GM18858 (cell line): ENCODE measurements around the gene SAMD8.
"Not testable (repeated sequence)": the region's sequence is repeated elsewhere in the genome, so short reads cannot be mapped to it uniquely, and the experiment has no call there.

Source experiments
- ATAC-seq: cut with Tn5 transposase; IDR thresholded peaks from one replicate; pipeline ENCODE4 v1.9.1; 2021; ENCODE audit not compliant: unreplicated experiment

Gene SAMD8

DNA sequence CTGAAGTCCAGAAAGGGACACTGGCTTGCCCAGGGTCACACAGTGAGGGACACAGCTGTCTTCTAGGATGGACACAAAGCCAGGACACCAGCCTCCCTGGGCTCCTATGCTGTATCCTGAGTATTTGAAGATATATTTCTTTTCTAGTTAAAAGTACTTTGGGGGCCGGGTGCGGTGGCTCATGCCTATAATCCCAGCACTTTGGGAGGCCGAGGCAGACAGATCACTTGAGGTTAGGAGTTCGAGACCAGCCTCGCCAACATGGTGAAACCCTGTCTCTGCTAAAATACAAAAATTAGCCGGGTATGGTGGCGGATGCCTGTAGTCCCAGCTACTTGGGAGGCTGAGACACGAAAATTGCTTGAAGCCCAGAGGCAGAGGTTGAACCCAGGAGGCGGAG lies 4.6 kb upstream of the SAMD8 start:
- not testable (repeated sequence) for ATAC-seq

DNA sequence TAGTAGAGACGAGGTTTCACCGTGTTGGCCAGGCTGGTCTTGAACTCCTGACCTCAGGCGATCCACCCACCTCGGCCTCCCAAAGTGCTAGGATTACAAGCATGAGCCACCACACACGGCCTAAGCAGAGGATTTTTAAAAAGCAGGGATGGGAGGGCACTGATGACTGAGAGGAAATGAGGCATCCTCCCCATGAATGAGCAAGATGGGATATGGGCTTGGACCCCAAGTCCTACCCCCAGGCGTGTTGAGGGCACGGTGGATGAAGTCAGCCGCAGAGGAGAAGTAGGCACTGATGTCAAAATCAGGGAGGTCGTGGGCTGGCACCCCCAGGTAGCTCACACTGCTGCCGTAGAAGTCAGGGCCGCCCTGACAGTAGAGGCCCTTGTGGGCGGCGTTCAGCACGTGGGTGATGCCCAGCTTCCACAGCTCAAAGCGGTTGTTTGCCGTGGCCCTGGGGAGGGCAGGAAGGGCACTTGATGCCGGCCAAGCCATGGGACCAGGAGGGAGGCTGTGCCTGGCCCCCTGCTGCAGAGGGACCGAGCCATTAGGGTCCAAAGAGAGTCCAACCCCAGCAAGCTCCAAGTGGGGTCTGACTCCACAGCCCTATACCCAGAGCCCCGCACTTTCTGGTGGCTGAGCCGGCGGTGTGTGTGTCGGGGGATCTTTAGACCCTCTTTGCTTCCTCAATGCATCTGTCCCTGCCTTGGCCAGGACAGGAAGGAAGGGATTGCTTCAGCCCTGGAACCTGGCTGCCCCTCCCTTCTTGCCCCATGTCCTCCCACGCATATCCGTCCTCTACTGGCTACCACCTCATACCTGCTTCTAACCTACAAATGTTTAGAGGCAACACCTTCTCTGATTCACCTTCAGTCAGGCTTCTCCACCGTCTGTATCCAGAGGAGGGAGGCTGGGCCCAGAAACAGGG lies 3.4 kb upstream of the SAMD8 start:
- no peak for ATAC-seq

DNA sequence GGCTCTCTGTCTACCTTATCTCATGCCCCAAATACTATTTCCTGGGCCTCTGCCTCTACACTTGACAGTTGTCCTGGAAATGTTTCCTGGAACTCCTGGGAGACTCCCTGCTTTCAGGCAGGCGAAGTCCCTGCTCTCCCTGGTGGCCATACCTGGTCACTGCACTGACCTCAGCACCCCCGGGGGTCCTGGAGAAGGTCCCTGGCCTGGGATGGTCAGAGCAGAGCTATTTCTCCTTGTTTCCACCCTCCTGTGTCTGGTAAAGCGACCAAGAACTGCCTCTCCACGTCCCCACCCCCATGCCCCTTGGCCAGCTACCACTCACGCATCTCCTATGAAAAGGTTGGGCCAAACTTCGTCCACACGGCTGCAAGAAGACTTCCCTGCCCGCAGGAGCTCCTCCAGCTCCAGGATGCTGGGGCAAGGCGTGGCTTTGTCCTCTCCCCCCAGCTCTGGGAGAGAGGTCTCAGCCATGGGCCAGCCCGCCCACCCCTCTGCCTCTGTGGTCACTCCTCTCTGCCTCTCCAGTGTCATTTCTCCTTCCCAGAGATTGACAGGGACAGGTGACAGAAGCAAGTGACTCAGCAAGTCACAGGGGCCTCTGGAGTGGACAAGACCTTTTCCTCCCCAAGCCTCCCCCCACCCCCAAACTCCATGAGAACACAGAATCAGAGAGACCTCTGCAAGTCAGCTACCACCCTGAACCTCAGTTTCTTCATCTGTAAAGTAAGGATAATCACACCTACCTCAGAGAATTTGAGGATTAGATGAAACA lies 2.6 kb upstream of the SAMD8 start:
- no peak for ATAC-seq

DNA sequence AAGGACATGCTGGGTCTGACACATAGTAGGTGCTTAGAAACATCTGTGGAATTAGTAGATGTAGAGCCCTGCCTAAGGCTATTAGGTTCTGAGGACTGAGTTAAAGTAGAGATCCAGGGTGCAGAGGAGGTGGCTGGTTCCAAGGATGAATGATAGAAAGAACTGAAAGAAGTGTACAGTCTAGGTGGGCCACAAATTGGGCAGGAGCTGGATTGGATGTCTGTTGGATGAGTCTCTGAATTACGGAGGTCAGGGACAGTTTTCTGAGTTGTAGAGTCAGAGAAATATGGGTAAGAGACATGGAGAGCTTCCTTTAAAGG lies 2.0 kb upstream of the SAMD8 start:
- no peak for ATAC-seq

DNA sequence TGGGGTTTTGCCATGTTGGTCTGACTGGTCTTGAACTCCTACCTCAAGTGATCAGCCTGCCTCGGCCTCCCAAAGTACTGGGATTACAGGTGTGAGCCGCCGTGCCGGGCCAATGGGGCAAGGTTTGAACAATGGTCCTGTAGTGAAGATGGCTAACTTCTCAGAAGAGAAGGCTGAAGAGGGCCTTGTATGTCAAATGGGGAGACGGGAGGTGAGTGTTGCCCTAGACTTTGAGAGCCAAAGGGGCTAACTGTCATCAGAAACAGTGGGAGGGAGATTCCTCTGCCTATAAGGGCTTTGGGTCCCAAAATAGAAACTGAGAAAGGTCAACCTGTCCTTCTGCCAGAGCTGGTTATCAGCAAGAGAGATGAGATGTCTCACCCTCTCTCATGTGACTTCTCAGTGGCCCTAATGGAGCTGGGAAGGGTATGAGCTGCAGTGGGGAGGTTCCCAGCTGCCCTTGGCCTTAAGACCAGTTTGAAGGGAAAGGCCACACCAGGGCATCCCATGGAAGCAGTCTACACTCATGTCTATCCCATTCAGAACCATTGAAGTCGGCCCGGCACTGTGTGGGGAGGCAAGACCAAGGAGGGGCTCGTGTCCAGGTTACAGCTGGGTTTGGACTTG lies 1.3 kb upstream of the SAMD8 start:
- no peak for ATAC-seq

DNA sequence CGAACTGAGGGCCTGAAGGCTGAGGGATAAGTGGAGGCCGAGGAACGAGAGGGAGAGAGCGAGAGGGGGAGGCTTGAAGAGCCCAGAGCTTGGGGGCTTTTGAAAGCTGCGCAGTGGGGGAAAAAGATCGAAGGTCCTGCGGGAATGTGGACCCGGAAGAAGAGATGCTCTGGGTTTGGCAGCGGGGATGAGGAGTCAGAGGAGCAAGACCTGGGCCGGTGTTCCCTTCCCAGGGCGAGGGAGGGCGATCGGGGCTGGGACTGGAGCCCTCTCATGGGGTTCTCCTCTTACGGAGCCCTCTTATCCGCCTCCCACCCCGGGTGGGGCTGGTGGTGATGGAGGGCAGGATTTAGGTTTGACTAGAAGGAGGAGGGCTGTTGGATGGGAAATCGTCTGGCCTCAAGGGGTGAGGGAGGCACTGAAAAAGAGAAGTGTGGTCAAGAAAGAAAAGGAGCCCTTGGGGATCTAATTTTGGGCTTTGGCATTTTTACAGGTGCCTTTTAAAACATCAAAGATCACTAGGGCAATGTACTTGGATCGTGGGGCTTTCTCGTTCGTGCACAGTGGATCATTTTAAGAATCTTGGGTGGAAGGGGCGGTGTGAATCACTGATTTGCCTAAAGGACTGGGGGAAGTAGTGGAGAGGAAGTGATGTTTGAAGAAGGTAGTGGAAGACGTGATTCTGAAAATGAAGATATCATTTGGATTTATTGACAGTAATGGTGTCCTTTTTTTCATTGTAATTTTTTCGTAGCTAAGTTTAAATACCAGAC lies 637 bp downstream of the SAMD8 start:
- ATAC-seq = no peak

DNA sequence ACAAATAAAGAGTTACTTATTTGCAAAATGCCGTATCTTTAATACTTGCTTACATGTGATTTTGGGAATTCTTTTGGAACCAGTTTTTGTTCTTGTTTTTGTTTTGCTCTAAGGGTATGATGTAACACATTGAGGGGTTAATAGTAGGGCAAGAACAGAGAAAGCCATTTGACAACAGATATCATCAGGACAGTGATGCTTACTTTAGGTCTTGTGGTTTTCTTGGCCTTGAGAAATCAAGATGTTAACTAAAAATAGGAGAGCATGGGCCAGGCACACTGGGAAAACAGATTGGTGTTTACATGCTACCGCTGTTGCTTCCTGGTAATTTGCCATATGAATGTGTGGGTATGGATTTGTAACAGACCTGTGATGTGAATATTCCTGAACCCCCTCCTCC lies 3.7 kb downstream of the SAMD8 start:
- no peak for ATAC-seq

DNA sequence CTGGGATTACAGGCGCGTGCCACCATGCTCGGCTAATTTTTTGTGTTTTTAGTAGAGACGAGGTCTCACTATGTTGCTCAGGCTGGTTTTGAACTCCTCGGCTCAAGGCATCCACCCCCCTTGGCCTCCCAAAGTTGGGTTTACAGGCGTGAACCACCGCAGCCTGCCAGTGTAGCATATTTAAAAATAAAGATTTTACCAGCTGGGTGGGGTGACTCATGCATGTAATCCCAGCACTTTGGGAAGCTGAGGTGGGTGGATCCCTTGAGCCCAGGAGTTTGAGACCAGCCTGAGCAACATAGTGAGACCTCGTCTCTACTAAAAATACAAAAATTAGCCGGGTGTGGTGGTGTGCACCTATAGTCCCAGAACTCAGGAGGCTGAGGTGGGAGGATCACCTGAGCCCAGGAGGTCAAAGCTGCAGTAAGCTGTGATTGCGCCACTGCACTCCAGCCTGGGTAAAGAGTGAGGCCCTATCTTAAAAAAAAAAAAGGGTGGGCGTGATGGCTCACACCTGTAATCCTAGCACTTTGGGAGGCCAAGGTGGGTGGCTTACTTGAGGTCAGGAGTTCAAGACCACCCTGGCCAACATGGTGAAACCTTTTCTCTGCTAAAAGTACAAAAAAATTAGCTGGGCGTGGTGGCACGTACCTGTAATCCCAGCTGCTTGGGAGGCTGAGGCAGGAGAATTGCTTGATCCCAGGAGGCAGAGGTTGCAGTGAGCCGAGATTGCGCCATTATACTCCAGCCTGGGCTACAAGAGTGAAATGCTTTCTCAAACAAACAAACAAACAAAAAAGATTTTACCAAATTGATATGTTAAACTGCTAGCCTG lies 5.7 kb downstream of the SAMD8 start:
- ATAC-seq = not testable (repeated sequence)

DNA sequence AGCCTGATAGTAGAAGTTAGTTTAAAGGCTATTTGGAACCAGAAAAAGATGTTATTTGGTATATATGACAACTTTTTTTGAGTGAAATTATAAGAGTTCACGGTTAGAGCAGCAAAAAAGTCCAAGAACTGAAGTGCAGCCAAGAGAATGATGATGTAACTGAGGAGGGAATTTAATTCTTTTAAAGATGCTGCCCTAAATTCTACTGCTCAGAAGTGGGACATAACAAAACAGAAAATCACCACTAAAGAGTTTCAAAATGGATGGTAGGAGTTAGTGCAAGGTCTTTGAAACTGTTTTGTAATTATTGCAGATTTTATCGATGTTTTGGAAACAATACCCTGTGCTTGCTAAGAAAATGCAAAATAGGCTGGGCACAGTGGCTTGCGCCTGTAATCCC lies 6.5 kb downstream of the SAMD8 start:
- no peak for ATAC-seq

DNA sequence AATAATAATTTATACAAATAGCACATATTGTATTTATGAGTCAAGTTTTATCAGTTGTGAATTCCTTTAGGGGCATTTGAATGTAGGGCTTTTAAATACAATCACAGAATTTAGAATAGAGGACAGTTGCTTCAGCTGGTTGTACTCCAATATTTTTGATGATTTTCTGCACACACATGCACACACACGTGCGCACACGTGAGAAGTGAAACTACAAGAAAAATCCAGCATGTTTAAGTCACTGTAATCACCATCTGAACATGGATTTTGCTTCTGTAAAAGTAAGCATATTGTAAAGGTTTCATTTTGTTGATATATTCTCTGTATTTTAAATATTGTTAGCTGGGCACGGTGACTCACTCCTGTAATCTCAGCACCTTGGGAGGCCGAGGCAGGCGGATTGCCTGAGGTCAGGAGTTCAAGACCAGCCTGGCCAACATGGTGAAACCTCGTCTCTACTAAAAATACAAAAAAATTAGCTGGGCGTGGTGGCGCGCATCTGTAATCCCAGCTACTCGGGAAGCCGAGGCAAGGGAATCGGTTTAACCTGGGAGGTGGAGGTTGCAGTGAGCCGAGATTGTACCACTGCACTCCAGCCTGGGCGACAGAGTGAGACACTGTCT lies 8.1 kb downstream of the SAMD8 start:
- ATAC-seq = not testable (repeated sequence)

DNA sequence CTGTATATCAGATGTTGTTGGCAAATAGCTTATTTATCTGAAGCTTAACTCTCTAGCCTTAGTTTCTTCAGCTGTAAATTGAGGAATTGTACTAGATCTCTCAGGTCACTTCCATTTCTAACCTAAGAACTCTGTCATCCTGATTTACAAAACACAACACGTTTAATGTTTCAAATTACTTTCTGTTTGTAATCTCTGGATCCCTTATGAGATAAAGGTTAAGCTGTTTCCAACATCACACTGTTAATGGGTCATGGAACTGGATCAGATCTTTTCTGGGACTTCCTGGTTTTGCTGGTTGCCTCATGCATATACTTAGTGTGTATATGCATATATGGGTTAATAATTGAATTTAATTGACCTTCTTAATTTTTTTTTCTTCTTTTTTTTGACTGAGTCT lies 9.9 kb downstream of the SAMD8 start:
- no peak for ATAC-seq

DNA sequence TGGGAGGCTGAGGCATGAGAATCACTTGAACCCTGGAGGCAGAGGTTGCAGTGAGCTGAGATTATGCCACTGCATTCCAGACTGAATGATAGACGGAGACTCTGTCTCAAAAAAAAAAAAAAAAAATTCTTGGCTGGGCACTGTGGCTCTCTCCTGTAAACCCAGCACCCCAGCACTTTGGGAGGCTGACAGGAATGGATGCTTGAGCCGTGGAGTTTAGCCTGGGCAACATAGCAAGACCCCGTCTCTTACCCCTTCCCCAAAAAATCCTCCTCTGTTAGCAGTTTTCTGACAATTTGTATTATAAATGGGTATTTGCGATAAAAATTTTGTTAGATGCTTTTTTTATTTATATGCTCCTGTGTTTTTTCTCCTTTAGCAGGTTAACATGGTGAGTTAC lies 11.0 kb downstream of the SAMD8 start:
- no peak for ATAC-seq

DNA sequence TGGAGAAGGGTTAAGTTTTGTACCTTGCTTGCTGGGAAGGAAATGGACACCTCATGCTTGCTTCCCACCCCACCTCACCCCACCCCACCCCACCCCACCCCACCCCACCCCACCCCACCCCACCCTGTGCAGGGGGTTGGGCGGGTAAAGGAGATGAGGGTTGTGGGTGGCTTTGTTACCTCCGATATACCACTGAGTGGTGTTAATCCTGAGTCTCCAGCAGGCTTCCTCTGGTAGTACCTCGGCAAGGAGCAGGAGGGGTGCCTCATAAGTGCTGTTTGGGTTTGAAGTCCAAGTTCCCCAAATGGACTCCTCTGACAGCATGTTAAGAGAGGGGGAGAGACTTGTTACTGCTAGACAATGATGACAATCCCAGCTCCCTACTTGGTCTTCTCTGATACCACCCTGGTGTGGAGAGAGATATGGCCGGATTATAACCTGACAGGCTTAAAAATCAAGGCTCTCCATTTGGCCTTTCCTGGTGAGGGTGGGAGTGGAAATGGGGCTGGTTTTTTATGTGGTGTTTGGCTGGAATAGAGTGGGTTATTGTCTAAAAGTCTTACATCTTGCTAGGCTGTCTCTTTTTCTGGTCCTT lies 11.7 kb downstream of the SAMD8 start:
- no peak for ATAC-seq

DNA sequence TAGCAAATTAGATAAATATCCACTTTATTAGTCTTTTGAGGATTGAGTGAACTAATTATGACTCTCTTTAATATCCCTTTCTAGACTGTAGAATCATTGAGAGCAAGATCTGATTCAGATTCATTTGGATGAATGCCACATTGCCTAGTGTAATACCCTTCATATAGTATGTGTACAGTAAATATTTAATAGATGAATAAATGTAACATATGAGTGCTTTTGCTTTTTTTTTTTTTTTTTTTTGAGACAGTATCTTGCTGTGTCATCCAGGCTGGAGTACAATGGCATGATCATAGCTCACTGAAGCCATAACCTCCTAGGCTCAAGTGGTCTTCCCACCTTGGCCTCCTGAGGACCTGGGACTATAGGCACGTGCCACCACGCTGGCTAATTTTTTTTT lies 14.8 kb downstream of the SAMD8 start:
- ATAC-seq = no peak

DNA sequence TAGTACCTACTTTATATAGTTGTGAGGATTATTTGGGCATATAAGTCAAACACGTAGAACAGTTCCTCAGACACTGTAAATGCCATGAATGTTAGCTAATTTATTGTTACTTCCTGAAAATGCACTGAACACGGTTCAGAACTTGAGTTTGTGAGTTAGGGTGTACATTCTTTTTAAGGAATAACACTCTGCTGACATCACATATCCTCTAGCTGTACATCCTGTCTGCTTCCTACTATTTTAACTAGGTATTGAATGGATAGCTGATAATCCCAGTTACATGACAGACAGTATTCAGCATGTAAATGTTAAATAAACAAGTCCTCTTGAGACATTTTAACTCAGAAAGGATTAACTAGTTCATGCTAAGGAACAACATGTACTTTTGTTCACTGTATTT lies 16.0 kb downstream of the SAMD8 start:
- ATAC-seq = no peak

DNA sequence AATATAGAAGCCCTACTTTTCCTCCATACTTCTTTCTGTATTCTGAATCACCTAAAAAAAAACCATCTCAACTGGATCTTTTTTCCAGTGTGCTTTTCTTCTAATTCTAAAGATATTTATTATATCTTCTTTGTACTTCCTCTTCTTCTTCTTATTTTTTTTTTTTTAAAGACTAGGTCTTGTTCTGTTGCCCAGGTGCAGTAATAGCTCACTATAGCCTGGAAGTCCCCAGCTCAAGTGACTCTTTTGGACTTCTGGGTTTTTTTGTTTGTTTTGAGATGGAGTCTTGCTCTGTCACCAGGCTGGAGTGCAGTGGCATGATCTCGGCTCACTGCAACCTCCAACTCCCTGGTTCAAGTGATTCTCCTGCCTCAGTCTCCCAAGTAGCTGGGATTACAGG lies 17.5 kb downstream of the SAMD8 start:
- not testable (repeated sequence) for ATAC-seq

DNA sequence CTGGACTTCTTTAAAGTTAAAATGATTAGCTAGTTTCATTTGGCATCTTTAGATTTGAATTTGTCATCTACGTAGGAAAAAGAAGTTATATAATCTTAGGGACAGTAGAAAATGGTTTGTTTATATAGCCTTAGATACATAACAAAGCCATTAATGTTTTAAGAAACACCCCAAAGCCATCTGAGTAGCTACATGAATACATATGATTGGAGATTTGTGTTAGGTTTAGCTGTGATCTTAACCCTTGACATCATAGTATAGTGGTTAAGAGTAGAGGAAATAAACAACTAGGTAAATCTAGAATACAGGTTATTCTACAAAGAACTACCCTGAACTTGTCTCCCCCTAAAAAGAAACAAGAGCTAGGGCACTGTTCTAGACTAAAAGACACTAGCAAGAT lies 18.1 kb downstream of the SAMD8 start:
- no peak for ATAC-seq

DNA sequence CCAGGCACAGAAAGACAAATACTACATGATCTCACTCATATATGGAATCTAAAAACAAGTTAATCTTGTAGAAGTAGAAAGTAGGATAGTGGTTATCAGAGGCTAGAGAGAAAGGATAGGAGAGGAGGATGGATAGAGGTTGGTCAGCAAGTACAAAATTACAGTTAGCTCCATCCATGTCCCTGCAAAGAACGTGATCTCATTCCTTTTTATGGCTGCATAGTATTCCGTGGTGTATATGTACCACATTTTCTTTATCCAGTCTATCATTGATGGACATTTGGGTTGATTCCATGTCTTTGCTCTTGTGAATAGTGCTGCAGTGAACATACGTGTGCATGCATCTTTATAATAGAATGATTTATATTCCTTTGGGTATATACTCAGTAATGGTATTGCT lies 22.2 kb downstream of the SAMD8 start:
- ATAC-seq = not testable (repeated sequence)

DNA sequence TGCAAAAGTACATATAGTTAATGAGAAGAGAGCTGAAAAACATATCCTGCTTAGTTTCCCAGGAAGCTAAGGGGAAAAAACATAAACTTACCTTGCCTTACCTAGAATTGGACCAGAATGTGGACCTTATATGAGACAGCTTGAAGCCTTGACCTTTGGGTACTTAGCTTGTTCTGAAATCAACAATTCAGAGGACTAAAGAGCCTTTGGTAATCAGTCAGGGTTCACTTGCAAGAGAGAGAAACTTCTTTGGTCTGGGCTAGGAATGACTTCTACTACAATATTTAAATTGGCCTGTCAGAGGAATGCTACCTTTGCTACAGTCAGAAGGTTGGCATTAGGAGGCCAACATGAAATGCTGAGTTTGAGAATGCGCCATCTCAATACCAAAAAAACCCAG lies 24.9 kb downstream of the SAMD8 start:
- ATAC-seq = no peak
